HG03135 (cell line): Measurements from ENCODE around the gene PAM.
"Not testable (repeated sequence)": the region's sequence is repeated elsewhere in the genome, so short reads cannot be mapped to it uniquely, and the experiment has no call there.

Experiments used
- ATAC-seq: cut with Tn5 transposase; IDR thresholded peaks from one replicate; pipeline ENCODE4 v1.9.1; 2021; ENCODE audit warnings: mild to moderate bottlenecking, moderate library complexity; ENCODE audit not compliant: unreplicated experiment

The PAM gene

GRCh38 chr5:102891175-102891574 lies 136.1 kb downstream of the PAM start:
- ATAC-seq = no peak

GRCh38 chr5:102893942-102894341 lies 138.8 kb downstream of the PAM start:
- no peak for ATAC-seq

GRCh38 chr5:102895234-102895633 lies 140.1 kb downstream of the PAM start:
- no peak for ATAC-seq

GRCh38 chr5:102895976-102896375 lies 140.9 kb downstream of the PAM start:
- no peak for ATAC-seq

GRCh38 chr5:102901424-102902134 lies 146.5 kb downstream of the PAM start:
- no peak for ATAC-seq

- no peak for ATAC-seq
These were observed 147.0 kb downstream of the PAM start for GRCh38 chr5:102902135-102902448.

- no peak for ATAC-seq
These were observed 147.5 kb downstream of the PAM start for GRCh38 chr5:102902647-102903046.

- no peak for ATAC-seq
These were observed 148.2 kb downstream of the PAM start for GRCh38 chr5:102903074-102903871.

- ATAC-seq = no peak
These were observed 150.0 kb downstream of the PAM start for GRCh38 chr5:102905056-102905455.

GRCh38 chr5:102907099-102907498 lies 152.0 kb downstream of the PAM start:
- ATAC-seq = not testable (repeated sequence)

GRCh38 chr5:102910240-102911226 lies 155.4 kb downstream of the PAM start:
- no peak for ATAC-seq

GRCh38 chr5:102911973-102912372 lies 156.9 kb downstream of the PAM start:
- ATAC-seq = no peak

GRCh38 chr5:102916109-102916508 lies 161.0 kb downstream of the PAM start:
- no peak for ATAC-seq

- no peak for ATAC-seq
These were observed 164.0 kb downstream of the PAM start for GRCh38 chr5:102918986-102919610.

GRCh38 chr5:102920762-102921161 lies 165.7 kb downstream of the PAM start:
- ATAC-seq = no peak

- ATAC-seq = no peak
These were observed 166.4 kb downstream of the PAM start for GRCh38 chr5:102921341-102922044.

GRCh38 chr5:102922111-102922720 lies 167.1 kb downstream of the PAM start:
- no peak for ATAC-seq

- no peak for ATAC-seq
These were observed 167.8 kb downstream of the PAM start for GRCh38 chr5:102922799-102923477.

GRCh38 chr5:102924963-102925362 lies 169.9 kb downstream of the PAM start:
- ATAC-seq = no peak
